ENCODE results near the gene BTAF1.

DNA sequence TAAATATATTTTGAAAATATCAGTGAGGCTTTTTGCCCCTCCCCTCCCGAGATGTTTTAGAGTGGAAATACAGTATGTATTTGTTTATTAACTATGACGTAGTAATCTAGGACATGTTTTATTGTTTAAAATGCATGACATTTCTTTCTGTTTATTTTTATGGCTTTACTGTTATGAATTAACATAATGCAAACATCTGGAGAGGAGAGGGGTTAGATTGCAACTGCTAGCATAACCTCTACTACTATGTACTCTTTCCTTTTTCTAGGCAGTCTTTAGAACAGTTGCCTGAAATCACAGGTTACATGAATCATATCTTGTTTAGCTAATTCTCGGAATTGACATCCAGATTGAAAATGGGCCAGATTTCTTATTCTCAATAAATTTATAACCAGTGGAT, 7.4 kb downstream of the BTAF1 start:
- TF ChIP-seq TAF1 (IDR thresholded peaks at IDR 0.05; ENCODE audit: borderline replicate concordance, low read depth, low read length) (no peak), POLR2A (IDR thresholded peaks at IDR 0.05; ENCODE audit: low read depth, low read length) (no peak), POLR2AphosphoS5 (IDR thresholded peaks at IDR 0.05; ENCODE audit: low read depth, low read length) (no peak)

All from GM12892 (cell line).